Mesenchymal stem cell (in vitro differentiated cells and primary cell): ENCODE results near the gene TRAPPC1.
A peak's percentile ranks its signal among the peaks of the same experiment; 100 is the strongest.

Experiments used
- DNase-seq: peaks from one replicate; pipeline ENCODE4 v3.0.0-alpha.2; 2013
- H2AFZ ChIP-seq: one replicate; pipeline ENCODE4 v1.6.1; 2013; ENCODE audit warnings: low read depth, mild to moderate bottlenecking, control low read depth, inconsistent platforms, low read length, moderate library complexity
- H2AK5ac ChIP-seq: 2 replicates; pipeline ENCODE4 v1.6.1; 2013; ENCODE audit warnings: low read length, moderate library complexity, mild to moderate bottlenecking, inconsistent platforms; ENCODE audit not compliant: severe bottlenecking
- H2BK120ac ChIP-seq: one replicate; pipeline ENCODE4 v1.6.1; 2013; ENCODE audit warnings: low read depth, mild to moderate bottlenecking, inconsistent platforms, low read length, moderate library complexity
- H2BK12ac ChIP-seq, 2 experiments: one replicate each; pipeline ENCODE4 v1.6.1; 2013; ENCODE audit warnings: inconsistent platforms in 2 of 2, low read length in 2 of 2, mild to moderate bottlenecking in 2 of 2, moderate library complexity in 2 of 2, control low read depth in 1 of 2
- H2BK15ac ChIP-seq: one replicate; pipeline ENCODE4 v1.6.1; 2013; ENCODE audit warnings: mild to moderate bottlenecking, low read depth, inconsistent platforms; ENCODE audit not compliant: poor library complexity, severe bottlenecking
- H2BK5ac ChIP-seq: 2 replicates; pipeline ENCODE4 v1.6.1; 2013; ENCODE audit warnings: low read depth, mild to moderate bottlenecking, low read length, control low read depth, inconsistent platforms; ENCODE audit not compliant: poor library complexity, severe bottlenecking
- H3K14ac ChIP-seq, 2 experiments: one replicate each; pipeline ENCODE4 v1.6.1; 2013; ENCODE audit warnings: inconsistent platforms in 2 of 2, low read length in 2 of 2, control low read depth in 1 of 2, mild to moderate bottlenecking in 1 of 2, moderate library complexity in 1 of 2
- H3K18ac ChIP-seq, 2 experiments: one replicate each; pipeline ENCODE4 v1.6.1; 2013; ENCODE audit warnings: inconsistent platforms in 2 of 2, low read length in 2 of 2, control low read depth in 1 of 2, low read depth in 1 of 2, mild to moderate bottlenecking in 1 of 2
- H3K23ac ChIP-seq, 2 experiments: one replicate each; pipeline ENCODE4 v1.6.1; 2013; ENCODE audit warnings: inconsistent platforms in 2 of 2, low read length in 2 of 2, mild to moderate bottlenecking in 2 of 2, moderate library complexity in 2 of 2, control low read depth in 1 of 2
- H3K27ac ChIP-seq: 2 replicates; pipeline ENCODE4 v1.5.1; 2013; ENCODE audit warnings: mild to moderate bottlenecking, moderate library complexity, low read length, control low read depth, inconsistent platforms; ENCODE audit not compliant: poor library complexity, severe bottlenecking
- H3K27me3 ChIP-seq, 2 experiments: 2 replicates each; pipeline versions ENCODE4 v1.6.1 to v1.7.0; 2013; ENCODE audit warnings: low read length in 2 of 2, mild to moderate bottlenecking in 2 of 2, moderate library complexity in 2 of 2, control low read depth in 1 of 2, inconsistent platforms in 1 of 2; ENCODE audit not compliant: control insufficient read depth in 1 of 2, insufficient read depth in 1 of 2
- H3K36me3 ChIP-seq, 2 experiments: 2 replicates each; pipeline versions ENCODE4 v1.6.1 to v1.7.0; 2013; ENCODE audit warnings: low read length in 2 of 2, control low read depth in 1 of 2, inconsistent platforms in 1 of 2, low read depth in 1 of 2, mild to moderate bottlenecking in 1 of 2; ENCODE audit not compliant: insufficient read depth in 2 of 2, control insufficient read depth in 1 of 2
- H3K4ac ChIP-seq, 2 experiments: one replicate each; pipeline ENCODE4 v1.6.1; 2013; ENCODE audit warnings: inconsistent platforms in 2 of 2, low read length in 2 of 2, mild to moderate bottlenecking in 2 of 2, moderate library complexity in 2 of 2, control low read depth in 1 of 2, low read depth in 1 of 2
- H3K4me1 ChIP-seq: 2 replicates; pipeline ENCODE4 v1.6.1; 2013; ENCODE audit warnings: low read depth, low read length, control low read depth; ENCODE audit not compliant: control insufficient read depth, insufficient read depth
- H3K4me2 ChIP-seq: 2 replicates; pipeline ENCODE4 v1.6.1; 2013; ENCODE audit warnings: low read length, mild to moderate bottlenecking, inconsistent platforms; ENCODE audit not compliant: poor library complexity, severe bottlenecking
- H3K4me3 ChIP-seq, 2 experiments: 2 replicates each; pipeline versions ENCODE4 v1.5.1 to v1.7.0; 2013; ENCODE audit warnings: low read length in 2 of 2, mild to moderate bottlenecking in 2 of 2, control low read depth in 1 of 2, low read depth in 1 of 2; ENCODE audit not compliant: insufficient read depth in 1 of 2
- H3K79me1 ChIP-seq: replicated peaks from 2 replicates; pipeline ENCODE4 v1.6.1; 2013; ENCODE audit warnings: mild to moderate bottlenecking, control low read depth, low read length, inconsistent platforms; ENCODE audit not compliant: poor library complexity, severe bottlenecking
- H3K9ac ChIP-seq: 2 replicates; pipeline ENCODE4 v1.7.0; 2013; ENCODE audit warnings: mild to moderate bottlenecking, low read length, moderate library complexity
- H3K9me3 ChIP-seq: 2 replicates; pipeline ENCODE4 v1.7.0; 2013; ENCODE audit warnings: mild to moderate bottlenecking, low read length; ENCODE audit not compliant: control insufficient read depth
- H4K8ac ChIP-seq: one replicate; pipeline ENCODE4 v1.6.1; 2013; ENCODE audit warnings: inconsistent platforms, mild to moderate bottlenecking, low read length, moderate library complexity
- H4K91ac ChIP-seq: one replicate; pipeline ENCODE4 v1.6.1; 2013; ENCODE audit warnings: mild to moderate bottlenecking, low read length, inconsistent platforms
- WGBS: methylation state at CpG from one replicate; pipeline ENCODE4 v1.1.7; 2013; ENCODE audit warnings: mixed read lengths; 5-methylcytosine and 5-hydroxymethylcytosine counted together

The TRAPPC1 gene

GRCh38 chr17:7932483-7932891 is 741 bp upstream of the TRAPPC1 start:
- H3K9ac ChIP-seq, result peak overlapping the region; percentile 90
- H3K27ac ChIP-seq, result peak overlapping the region; percentile 20
- no peak overlapping the region for H2AK5ac ChIP-seq
- H3K4me3 ChIP-seq, result peak overlapping the region; percentile 83 to 85
- 1% methylated on average over 17 of the region's 17 CpGs for WGBS
- H3K4ac ChIP-seq, result peak overlapping the region; percentile 62 to 95
- H3K9me3 ChIP-seq, result no peaks in the 10 kb centered on the region
- H2BK12ac ChIP-seq, result peak overlapping the region in 1 of 2 experiments; percentile 75
- H3K14ac ChIP-seq, result peak overlapping the region in 1 of 2 experiments; percentile 23
- H4K8ac ChIP-seq, result peak overlapping the region; percentile 50
- peak; percentile 59 for DNase-seq
- H2AFZ ChIP-seq, result peak overlapping the region; percentile 84
- H3K4me1 ChIP-seq, result peaks cover 21% of the 10 kb centered on the region
- peak overlapping the region; percentile 85 to 89 for H3K18ac ChIP-seq
- peak overlapping the region; percentile 26 for H2BK15ac ChIP-seq
- peaks cover 27 to 32% of the 10 kb centered on the region in 2 experiments for H3K36me3 ChIP-seq
- peak overlapping the region; percentile 86 for H4K91ac ChIP-seq
- H3K27me3 ChIP-seq, result no peaks in the 10 kb centered on the region
- H3K23ac ChIP-seq, result peak overlapping the region in 1 of 2 experiments; percentile 46
- H2BK120ac ChIP-seq, result no peak overlapping the region
- H3K79me1 ChIP-seq, result peaks cover 41% of the 10 kb centered on the region
- no peak overlapping the region for H2BK5ac ChIP-seq
- H3K4me2 ChIP-seq, result peak overlapping the region; percentile 83

GRCh38 chr17:7930841-7931631 is 710 bp downstream of the TRAPPC1 start:
- no peak overlapping the region for H2BK15ac ChIP-seq
- H3K9ac ChIP-seq, result peak overlapping the region; percentile 87
- H3K18ac ChIP-seq, result peak overlapping the region in 1 of 2 experiments; percentile 92
- H3K4ac ChIP-seq, result peak overlapping the region; percentile 68 to 75
- no peak for DNase-seq
- peak overlapping the region in 1 of 2 experiments; percentile 31 for H3K14ac ChIP-seq
- no peak overlapping the region for H3K23ac ChIP-seq
- H4K8ac ChIP-seq, result peak overlapping the region; percentile 85
- H2BK12ac ChIP-seq, result no peak overlapping the region
- no peaks in the 10 kb centered on the region for H3K27me3 ChIP-seq
- H4K91ac ChIP-seq, result peak overlapping the region; percentile 59
- H2BK120ac ChIP-seq, result no peak overlapping the region
- no peak overlapping the region for H3K27ac ChIP-seq
- peak overlapping the region; percentile 85 for H3K4me2 ChIP-seq
- H2AK5ac ChIP-seq, result no peak overlapping the region
- WGBS, result 45% methylated on average over 20 of the region's 20 CpGs
- no peaks in the 10 kb centered on the region for H3K9me3 ChIP-seq
- peaks cover 18 to 19% of the 10 kb centered on the region in 2 experiments for H3K36me3 ChIP-seq
- H2BK5ac ChIP-seq, result no peak overlapping the region
- H3K4me3 ChIP-seq, result peak overlapping the region; percentile 83 to 91
- peaks cover 21% of the 10 kb centered on the region for H3K4me1 ChIP-seq
- peak overlapping the region; percentile 88 for H2AFZ ChIP-seq
- peaks cover 33% of the 10 kb centered on the region for H3K79me1 ChIP-seq

- no peaks in the 10 kb centered on the region for H3K27me3 ChIP-seq
- peaks cover 28% of the 10 kb centered on the region for H3K79me1 ChIP-seq
- peak within 1 kb of the TSS; percentile 37 to 83 for H3K4me3 ChIP-seq
- peak within 1 kb of the TSS; percentile 87 for H3K9ac ChIP-seq
- DNase-seq, result peak; percentile 67
- no peak within 1 kb of the TSS for H3K27ac ChIP-seq
- 33% methylated on average over 62 of the region's 67 CpGs for WGBS
- peak within 1 kb of the TSS; percentile 27 for H4K8ac ChIP-seq
- no peak within 1 kb of the TSS for H2BK5ac ChIP-seq
- no peak within 1 kb of the TSS for H2AFZ ChIP-seq
- H3K4me1 ChIP-seq, result peaks cover 21% of the 10 kb centered on the region
- H2AK5ac ChIP-seq, result no peak within 1 kb of the TSS
- no peak within 1 kb of the TSS for H3K14ac ChIP-seq
- peaks cover 4 to 16% of the 10 kb centered on the region in 2 experiments for H3K36me3 ChIP-seq
- H2BK12ac ChIP-seq, result no peak within 1 kb of the TSS
- peak within 1 kb of the TSS; percentile 4 for H2BK15ac ChIP-seq
- no peak within 1 kb of the TSS for H3K23ac ChIP-seq
- H3K18ac ChIP-seq, result no peak within 1 kb of the TSS
- H2BK120ac ChIP-seq, result no peak within 1 kb of the TSS
- H3K4ac ChIP-seq, result no peak within 1 kb of the TSS
- H3K9me3 ChIP-seq, result no peaks in the 10 kb centered on the region
- peak within 1 kb of the TSS; percentile 80 for H3K4me2 ChIP-seq
- no peak within 1 kb of the TSS for H4K91ac ChIP-seq
Observed at GRCh38 chr17:7929158-7930023, 2.4 kb downstream of the TRAPPC1 start, which contains the start of gene KCNAB3. Gene KCNAB3, minus strand, starts transcription at chr17:7929856. Its CDS starts 421 bp downstream, at chr17:7929435.

GRCh38 chr17:7927596-7927995 is 4.2 kb downstream of the TRAPPC1 start:
- no peak overlapping the region for H2AK5ac ChIP-seq
- H2BK12ac ChIP-seq, result no peak overlapping the region
- H2AFZ ChIP-seq, result no peak overlapping the region
- no peak overlapping the region for H3K9ac ChIP-seq
- no peak overlapping the region for H3K14ac ChIP-seq
- H3K18ac ChIP-seq, result no peak overlapping the region
- peaks cover 21% of the 10 kb centered on the region for H3K4me1 ChIP-seq
- H2BK15ac ChIP-seq, result no peak overlapping the region
- H3K4me2 ChIP-seq, result no peak overlapping the region
- WGBS, result 78% methylated on average over 3 of the region's 3 CpGs
- DNase-seq, result no peak
- H4K91ac ChIP-seq, result no peak overlapping the region
- H3K27me3 ChIP-seq, result no peaks in the 10 kb centered on the region
- H3K23ac ChIP-seq, result no peak overlapping the region
- no peaks in the 10 kb centered on the region for H3K9me3 ChIP-seq
- no peak overlapping the region for H2BK5ac ChIP-seq
- H3K79me1 ChIP-seq, result peaks cover 17% of the 10 kb centered on the region
- H2BK120ac ChIP-seq, result no peak overlapping the region
- H4K8ac ChIP-seq, result no peak overlapping the region
- H3K27ac ChIP-seq, result no peak overlapping the region
- H3K4ac ChIP-seq, result no peak overlapping the region
- H3K4me3 ChIP-seq, result no peak overlapping the region
- peaks cover 0 to 16% of the 10 kb centered on the region in 2 experiments for H3K36me3 ChIP-seq
